DND-41 (cell line): Measurements from ENCODE around the gene RAB3B.

Experiments used
- ATAC-seq: fragments of 200-7000 bp; cut with Tn5 transposase; 3 replicates; pipeline ENCODE4 v1.9.1; 2021; ENCODE audit warnings: low read depth; ENCODE audit not compliant: insufficient read depth
- DNase-seq: peaks from one replicate; pipeline ENCODE4 v3.0.0-alpha.2; 2020
- H2AFZ ChIP-seq: 2 replicates; pipeline ENCODE4 v1.6.0; 2012; ENCODE audit warnings: low read depth, low read length
- H3K27ac ChIP-seq: 2 replicates; pipeline ENCODE4 v1.5.1; 2012; ENCODE audit warnings: low read length, inconsistent platforms
- H3K27me3 ChIP-seq: fragments of 200-600 bp; sonication (generic); 2 replicates; pipeline ENCODE4 v1.6.0; 2012; ENCODE audit warnings: low read length, mild to moderate bottlenecking, inconsistent platforms; ENCODE audit not compliant: insufficient read depth, poor library complexity
- H3K36me3 ChIP-seq: 2 replicates; pipeline ENCODE4 v1.5.1; 2012; ENCODE audit warnings: low read length, inconsistent platforms; ENCODE audit not compliant: insufficient read depth
- H3K4me1 ChIP-seq: 2 replicates; pipeline ENCODE4 v1.5.1; 2012; ENCODE audit warnings: mild to moderate bottlenecking, low read length; ENCODE audit not compliant: insufficient read depth
- H3K4me2 ChIP-seq: 2 replicates; pipeline ENCODE4 v1.6.0; 2012; ENCODE audit warnings: mild to moderate bottlenecking, moderate library complexity, low read length, inconsistent platforms; ENCODE audit not compliant: insufficient read depth
- H3K4me3 ChIP-seq, 2 experiments: fragments of 200-600 bp in 1 of 2; shearing (Covaris generic) in 1 of 2; 2 replicates each; pipeline ENCODE4 v1.5.1; 2012 to 2016; ENCODE audit warnings: inconsistent platforms in 2 of 2, low read length in 2 of 2, mild to moderate bottlenecking in 2 of 2, low read depth in 1 of 2, moderate library complexity in 1 of 2
- H3K79me2 ChIP-seq: 2 replicates; pipeline ENCODE4 v1.6.0; 2012; ENCODE audit warnings: low read length, inconsistent platforms; ENCODE audit not compliant: insufficient read depth
- H3K9ac ChIP-seq: 2 replicates; pipeline ENCODE4 v1.6.0; 2012; ENCODE audit warnings: low read depth, mild to moderate bottlenecking, inconsistent platforms, low read length, moderate library complexity
- H3K9me3 ChIP-seq: 2 replicates; pipeline ENCODE4 v1.5.1; 2012; ENCODE audit warnings: low read length, moderate library complexity, mild to moderate bottlenecking, inconsistent platforms; ENCODE audit not compliant: insufficient read depth, severe bottlenecking
- H4K20me1 ChIP-seq: 2 replicates; pipeline ENCODE4 v1.6.0; 2012; ENCODE audit warnings: low read length; ENCODE audit not compliant: insufficient read depth
- EZH2 ChIP-seq: IDR thresholded peaks from 3 replicates; pipeline ENCODE4 v1.6.1; 2012; ENCODE audit warnings: borderline replicate concordance, low read depth, mild to moderate bottlenecking, moderate library complexity, low read length, inconsistent platforms; ENCODE audit not compliant: severe bottlenecking
- TF ChIP-seq, protein P1 (sequence below): IDR thresholded peaks from 2 replicates; pipeline ENCODE4 v1.5.1; 2012; ENCODE audit warnings: borderline replicate concordance, low read length, moderate library complexity, mild to moderate bottlenecking; ENCODE audit not compliant: poor library complexity, severe bottlenecking; ENCODE audit errors: extremely low read depth

RAB3B gene

GRCh38 chr1:51933344-51933743, 57.2 kb downstream of the RAB3B start:
- Histone ChIP-seq H3K27me3 (peaks cover 2% of the 10 kb centered on the region), H3K36me3 (no peaks in the 10 kb centered on the region), H3K4me3 (no peak overlapping the region), H3K27ac (no peak overlapping the region), H4K20me1 (no peaks in the 10 kb centered on the region), H3K9ac (no peak overlapping the region), H3K4me2 (no peak overlapping the region), H3K4me1 (no peaks in the 10 kb centered on the region), H2AFZ (no peak overlapping the region), H3K79me2 (no peaks in the 10 kb centered on the region), H3K9me3 (no peaks in the 10 kb centered on the region)
- DNase-seq (no peak), ATAC-seq (no peak)
- TF ChIP-seq, protein P1, sequence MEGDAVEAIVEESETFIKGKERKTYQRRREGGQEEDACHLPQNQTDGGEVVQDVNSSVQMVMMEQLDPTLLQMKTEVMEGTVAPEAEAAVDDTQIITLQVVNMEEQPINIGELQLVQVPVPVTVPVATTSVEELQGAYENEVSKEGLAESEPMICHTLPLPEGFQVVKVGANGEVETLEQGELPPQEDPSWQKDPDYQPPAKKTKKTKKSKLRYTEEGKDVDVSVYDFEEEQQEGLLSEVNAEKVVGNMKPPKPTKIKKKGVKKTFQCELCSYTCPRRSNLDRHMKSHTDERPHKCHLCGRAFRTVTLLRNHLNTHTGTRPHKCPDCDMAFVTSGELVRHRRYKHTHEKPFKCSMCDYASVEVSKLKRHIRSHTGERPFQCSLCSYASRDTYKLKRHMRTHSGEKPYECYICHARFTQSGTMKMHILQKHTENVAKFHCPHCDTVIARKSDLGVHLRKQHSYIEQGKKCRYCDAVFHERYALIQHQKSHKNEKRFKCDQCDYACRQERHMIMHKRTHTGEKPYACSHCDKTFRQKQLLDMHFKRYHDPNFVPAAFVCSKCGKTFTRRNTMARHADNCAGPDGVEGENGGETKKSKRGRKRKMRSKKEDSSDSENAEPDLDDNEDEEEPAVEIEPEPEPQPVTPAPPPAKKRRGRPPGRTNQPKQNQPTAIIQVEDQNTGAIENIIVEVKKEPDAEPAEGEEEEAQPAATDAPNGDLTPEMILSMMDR = no peak
- TF ChIP-seq EZH2 = no peak

DNA sequence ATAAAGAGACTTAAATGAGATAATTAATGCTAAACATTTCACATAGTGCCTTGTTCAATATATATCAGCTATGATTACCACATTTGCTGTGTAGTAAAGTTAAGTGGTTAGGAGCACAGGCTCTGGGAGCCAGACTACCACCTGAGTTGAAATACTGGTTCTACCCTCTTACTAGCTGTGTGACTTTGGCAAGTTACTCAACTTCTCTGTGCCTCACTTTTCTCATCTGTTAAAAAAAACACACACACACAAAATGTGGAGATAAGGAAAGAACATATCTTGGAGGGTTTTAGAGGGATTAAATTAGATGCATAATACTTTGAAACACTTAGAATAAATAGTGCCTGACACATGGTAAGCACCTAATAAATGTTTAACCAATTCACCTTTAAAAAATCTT, 60.2 kb downstream of the RAB3B start:
- Histone ChIP-seq H3K4me3 (no peak overlapping the region), H3K27me3 (peaks cover 2% of the 10 kb centered on the region), H3K4me2 (no peak overlapping the region), H3K4me1 (no peaks in the 10 kb centered on the region), H3K9ac (no peak overlapping the region), H4K20me1 (no peaks in the 10 kb centered on the region), H2AFZ (no peak overlapping the region), H3K79me2 (no peaks in the 10 kb centered on the region), H3K27ac (no peak overlapping the region), H3K9me3 (no peaks in the 10 kb centered on the region), H3K36me3 (no peaks in the 10 kb centered on the region)
- no peak for ATAC-seq
- no peak for DNase-seq
- TF ChIP-seq EZH2 = no peak
- TF ChIP-seq, protein P1 = no peak

GRCh38 chr1:51928896-51929295, 61.6 kb downstream of the RAB3B start:
- no peak overlapping the region for H3K9ac ChIP-seq
- no peaks in the 10 kb centered on the region for H3K9me3 ChIP-seq
- peaks cover 14% of the 10 kb centered on the region for H3K27me3 ChIP-seq
- H3K4me3 ChIP-seq = no peak overlapping the region
- no peaks in the 10 kb centered on the region for H3K36me3 ChIP-seq
- ATAC-seq = no peak
- no peaks in the 10 kb centered on the region for H4K20me1 ChIP-seq
- no peak overlapping the region for H2AFZ ChIP-seq
- TF ChIP-seq, protein P1 = no peak
- no peak for TF ChIP-seq EZH2
- H3K79me2 ChIP-seq = no peaks in the 10 kb centered on the region
- no peaks in the 10 kb centered on the region for H3K4me1 ChIP-seq
- no peak overlapping the region for H3K27ac ChIP-seq
- no peak for DNase-seq
- no peak overlapping the region for H3K4me2 ChIP-seq

- H3K4me1 ChIP-seq = no peaks in the 10 kb centered on the region
Observed at GRCh38 chr1:51927029-51927428, 63.5 kb downstream of the RAB3B start.

More at GRCh38 chr1:51927029-51927428, 63.5 kb downstream of the RAB3B start:
- ATAC-seq (no peak), DNase-seq (no peak)
- Histone ChIP-seq H3K4me3 (no peak overlapping the region), H3K36me3 (no peaks in the 10 kb centered on the region), H3K9me3 (no peaks in the 10 kb centered on the region), H2AFZ (no peak overlapping the region), H4K20me1 (no peaks in the 10 kb centered on the region), H3K27me3 (peaks cover 16% of the 10 kb centered on the region), H3K79me2 (no peaks in the 10 kb centered on the region), H3K27ac (no peak overlapping the region), H3K4me2 (no peak overlapping the region), H3K9ac (no peak overlapping the region)
- TF ChIP-seq EZH2 = no peak
- TF ChIP-seq, protein P1 = no peak
